ENCODE data around the gene AHNAK2.

- TF ChIP-seq POLR2AphosphoS5 (IDR thresholded peaks at IDR 0.05; ENCODE audit: borderline replicate concordance, low read depth, low read length) (no peak), EZH2 (IDR thresholded peaks at IDR 0.05) (no peak), FOXP2 (optimal IDR thresholded peaks at IDR 0.05; ENCODE audit: control extremely low read depth, extremely low read length, insufficient read depth) (no peak)
These were observed 27.3 kb upstream of the AHNAK2 start for GRCh38 chr14:105005329-105005928.

Data from SK-N-MC (cell line).